ENCODE data around the gene NR3C2. TPM values are rescaled to one million over a fixed set of nuclear protein-coding genes. Genes with fewer than 3 reads are reported as not detected.

Gene NR3C2
- total RNA-seq, 1 experiment from 2014 or later, result 0.96 TPM

GRCh38 chr4:148067301-148067916 is 374.8 kb downstream of the NR3C2 start:
- no peak overlapping the region for H3K4me3 ChIP-seq
- ChIA-PET CTCF (no interaction called here), POLR2A (ENCODE audit: unreplicated experiment) (no interaction called here)
- no peaks in the 10 kb centered on the region for H3F3A ChIP-seq (ENCODE audit: insufficient read depth, low read depth)
- DNase-seq, result no peak
- H3K4me1 ChIP-seq (replicated peaks; ENCODE audit: insufficient read depth), result no peaks in the 10 kb centered on the region
- intact Hi-C loops (cut with micrococcal nuclease; ENCODE audit: unreplicated experiment), result no loop called here
- no peaks in the 10 kb centered on the region for H3K36me3 ChIP-seq (ENCODE audit: low read depth)
- H2AFZ ChIP-seq, result no peak overlapping the region
- no TSS peak for BruUV-seq (replicated peaks)
- H3K27me3 ChIP-seq (ENCODE audit: insufficient read depth, low read depth), result no peaks in the 10 kb centered on the region
- TF ChIP-seq CTCF (conservative IDR thresholded peaks at IDR 0.05) (no peak), EZH2 (IDR thresholded peaks at IDR 0.05; ENCODE audit: low read depth) (no peak)
- H3K4me2 ChIP-seq, result no peak overlapping the region
- H3K79me2 ChIP-seq (ENCODE audit: low read depth), result no peaks in the 10 kb centered on the region
- no peaks in the 10 kb centered on the region for H4K20me1 ChIP-seq (ENCODE audit: insufficient read depth)
- no peaks in the 10 kb centered on the region for H3K9me2 ChIP-seq (ENCODE audit: insufficient read depth)
- H3K9me3 ChIP-seq (ENCODE audit: insufficient read depth, low read depth), result no peaks in the 10 kb centered on the region
- no peak overlapping the region for H3K27ac ChIP-seq

GRCh38 chr4:148065075-148065474 is 377.1 kb downstream of the NR3C2 start:
- Histone ChIP-seq H3K4me2 (no peak overlapping the region), H3K4me1 (replicated peaks; ENCODE audit: insufficient read depth) (no peaks in the 10 kb centered on the region), H3K4me3 (no peak overlapping the region), H2AFZ (no peak overlapping the region), H3K9me3 (ENCODE audit: insufficient read depth, low read depth) (no peaks in the 10 kb centered on the region), H3K79me2 (ENCODE audit: low read depth) (no peaks in the 10 kb centered on the region), H3K36me3 (ENCODE audit: low read depth) (no peaks in the 10 kb centered on the region), H3K9me2 (ENCODE audit: insufficient read depth) (no peaks in the 10 kb centered on the region), H3F3A (ENCODE audit: insufficient read depth, low read depth) (no peaks in the 10 kb centered on the region), H4K20me1 (ENCODE audit: insufficient read depth) (no peaks in the 10 kb centered on the region), H3K27ac (no peak overlapping the region), H3K27me3 (ENCODE audit: insufficient read depth, low read depth) (no peaks in the 10 kb centered on the region)
- no TSS peak for BruUV-seq (replicated peaks)
- intact Hi-C loops (cut with micrococcal nuclease; ENCODE audit: unreplicated experiment), result no loop called here
- ChIA-PET CTCF (no interaction called here), POLR2A (ENCODE audit: unreplicated experiment) (no interaction called here)
- TF ChIP-seq CTCF (conservative IDR thresholded peaks at IDR 0.05), result no peak
- TF ChIP-seq EZH2 (IDR thresholded peaks at IDR 0.05; ENCODE audit: low read depth), result no peak
- DNase-seq, result no peak

- no TSS peak for BruUV-seq (replicated peaks)
Measured at GRCh38 chr4:148064451-148064850, 377.8 kb downstream of the NR3C2 start.

More at GRCh38 chr4:148064451-148064850, 377.8 kb downstream of the NR3C2 start:
- Histone ChIP-seq H3K36me3 (ENCODE audit: low read depth) (no peaks in the 10 kb centered on the region), H2AFZ (no peak overlapping the region), H3K4me3 (no peak overlapping the region), H3K4me2 (no peak overlapping the region), H3K27me3 (ENCODE audit: insufficient read depth, low read depth) (no peaks in the 10 kb centered on the region), H3K79me2 (ENCODE audit: low read depth) (no peaks in the 10 kb centered on the region), H3K9me3 (ENCODE audit: insufficient read depth, low read depth) (no peaks in the 10 kb centered on the region), H3K4me1 (replicated peaks; ENCODE audit: insufficient read depth) (no peaks in the 10 kb centered on the region), H4K20me1 (ENCODE audit: insufficient read depth) (no peaks in the 10 kb centered on the region), H3K27ac (no peak overlapping the region), H3K9me2 (ENCODE audit: insufficient read depth) (no peaks in the 10 kb centered on the region), H3F3A (ENCODE audit: insufficient read depth, low read depth) (no peaks in the 10 kb centered on the region)
- ChIA-PET POLR2A (ENCODE audit: unreplicated experiment) (no interaction called here), CTCF (no interaction called here)
- no peak for DNase-seq
- TF ChIP-seq CTCF (conservative IDR thresholded peaks at IDR 0.05) (no peak), EZH2 (IDR thresholded peaks at IDR 0.05; ENCODE audit: low read depth) (no peak)
- intact Hi-C loops (cut with micrococcal nuclease; ENCODE audit: unreplicated experiment), result no loop called here

Measured in PC-9 (cell line).